GM12878 (cell line): ENCODE results near the gene ICOSLG.
"Not testable (repeated sequence)": the region's sequence is repeated elsewhere in the genome, so short reads cannot be mapped to it uniquely, and the experiment has no call there.

Experiments used
- CTCF ChIP-seq, 3 experiments: IDR thresholded peaks in 2 of 3; conservative IDR thresholded peaks in 1 of 3; 2 replicates each; pipeline ENCODE4 v1.5.1; 2011; ENCODE audit warnings: low read depth in 3 of 3, low read length in 3 of 3, mild to moderate bottlenecking in 3 of 3, control low read depth in 2 of 3, moderate library complexity in 2 of 3, inconsistent platforms in 1 of 3, mixed read lengths in 1 of 3; ENCODE audit not compliant: control insufficient read depth in 2 of 3, insufficient read depth in 1 of 3; ENCODE audit errors: extremely low read depth in 1 of 3
- EP300 ChIP-seq, 2 experiments: fragments of 150-350 bp in 1 of 2; IDR thresholded peaks; 2 replicates each; pipeline ENCODE4 v1.6.1; 2011 to 2012; ENCODE audit warnings: low read depth in 2 of 2, low read length in 2 of 2, borderline replicate concordance in 1 of 2, improper control_type of control experiment in 1 of 2, inconsistent platforms in 1 of 2; ENCODE audit not compliant: control insufficient read depth in 1 of 2
- NFIC ChIP-seq: IDR thresholded peaks from 2 replicates; pipeline ENCODE4 v1.6.1; 2012; ENCODE audit warnings: low read depth, mild to moderate bottlenecking, inconsistent platforms, low read length, moderate library complexity
- NFXL1 ChIP-seq: fragments of 450-650 bp; IDR thresholded peaks from 2 replicates; pipeline ENCODE4 v1.6.1; 2017; ENCODE audit warnings: antibody characterized with exemption, mild to moderate bottlenecking, borderline replicate concordance
- PAX5 ChIP-seq: IDR thresholded peaks from 2 replicates; pipeline ENCODE4 v1.6.1; 2011; ENCODE audit warnings: low read depth, low read length, borderline replicate concordance
- RFX5 ChIP-seq: IDR thresholded peaks from 2 replicates; pipeline ENCODE4 v1.6.1; 2011; ENCODE audit warnings: low read depth, low read length, improper control_type of control experiment
- SUZ12 ChIP-seq: fragments of 200-600 bp; sonication (generic); IDR thresholded peaks from one replicate; pipeline ENCODE4 v1.6.1; 2018; ENCODE audit warnings: antibody characterized with exemption, mild to moderate bottlenecking; ENCODE audit not compliant: unreplicated experiment
- YY1 ChIP-seq: IDR thresholded peaks from 2 replicates; pipeline ENCODE4 v1.6.1; 2011; ENCODE audit warnings: low read depth, mild to moderate bottlenecking, low read length
- ZNF274 ChIP-seq: IDR thresholded peaks from one replicate; pipeline ENCODE4 v1.8.0; 2011; ENCODE audit not compliant: insufficient read length, insufficient read depth
- TF ChIP-seq, protein P1 (sequence below): IDR thresholded peaks from 2 replicates; pipeline ENCODE4 v1.6.1; 2011; ENCODE audit warnings: low read depth, mild to moderate bottlenecking, low read length, moderate library complexity, borderline replicate concordance; ENCODE audit errors: extremely low read depth

GRCh38 chr21:44199997-44200396 lies 40.7 kb downstream of the ICOSLG start:
- not testable (repeated sequence) for TF ChIP-seq NFIC; SUZ12; RFX5; CTCF (IDR thresholded peaks at IDR 0.05 in 2 of 3, conservative IDR thresholded peaks at IDR 0.05 in 1 of 3; ENCODE audit: control insufficient read depth in 2 of 3, extremely low read depth in 1 of 3, insufficient read depth in 1 of 3, low read depth in 3 of 3, low read length in 3 of 3); PAX5; YY1; ZNF274; NFXL1; EP300 (IDR thresholded peaks at IDR 0.05; ENCODE audit: borderline replicate concordance in 1 of 2, control insufficient read depth in 1 of 2, low read depth in 2 of 2, low read length in 2 of 2)
- TF ChIP-seq, protein P1, sequence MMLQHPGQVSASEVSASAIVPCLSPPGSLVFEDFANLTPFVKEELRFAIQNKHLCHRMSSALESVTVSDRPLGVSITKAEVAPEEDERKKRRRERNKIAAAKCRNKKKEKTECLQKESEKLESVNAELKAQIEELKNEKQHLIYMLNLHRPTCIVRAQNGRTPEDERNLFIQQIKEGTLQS: not testable (repeated sequence)
